ENCODE data around the gene ASB9.
"Not testable (repeated sequence)": the region's sequence is repeated elsewhere in the genome, so short reads cannot be mapped to it uniquely, and the experiment has no call there.

Gene ASB9

GRCh38 chrX:15242899-15243555, 26.9 kb downstream of the ASB9 start:
- no peak overlapping the region for H3K4me3 ChIP-seq (ENCODE audit: low read depth, low read length)

GRCh38 chrX:15241301-15241700, 28.6 kb downstream of the ASB9 start:
- no peak overlapping the region for H3K4me3 ChIP-seq (ENCODE audit: low read depth, low read length)

DNA sequence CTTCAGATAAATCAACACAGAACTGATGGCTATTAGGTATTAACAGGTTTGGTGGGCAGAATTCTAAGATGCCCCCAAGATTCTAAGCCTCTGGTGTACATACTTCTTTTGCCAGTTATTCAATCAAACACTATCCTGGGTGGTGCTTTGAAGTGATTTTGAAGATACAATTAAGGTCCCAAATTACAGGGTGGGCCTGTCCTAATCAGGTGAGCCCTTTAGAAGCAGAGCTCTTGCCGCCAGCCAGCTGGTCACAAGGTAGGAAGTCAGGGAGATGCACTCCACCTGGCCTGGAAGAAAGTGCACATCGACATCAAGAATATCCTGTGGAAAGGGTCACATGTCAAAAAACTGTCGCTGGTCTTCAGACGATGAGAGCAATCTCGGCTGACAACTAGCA, 29.5 kb downstream of the ASB9 start:
- no peak overlapping the region for H3K4me3 ChIP-seq (ENCODE audit: low read depth, low read length)

GRCh38 chrX:15236146-15236545, 33.7 kb downstream of the ASB9 start:
- H3K4me3 ChIP-seq (ENCODE audit: low read depth, low read length), result no peak overlapping the region

- no peak overlapping the region for H3K4me3 ChIP-seq (ENCODE audit: low read depth, low read length)
Measured at GRCh38 chrX:15235001-15235400, 34.9 kb downstream of the ASB9 start.

GRCh38 chrX:15233416-15234015, 36.4 kb downstream of the ASB9 start:
- no peak overlapping the region for H3K4me3 ChIP-seq (ENCODE audit: low read depth, low read length)

- H3K4me3 ChIP-seq (ENCODE audit: low read depth, low read length), result no peak overlapping the region
Measured at GRCh38 chrX:15224747-15225146, 45.1 kb downstream of the ASB9 start.

- H3K4me3 ChIP-seq (ENCODE audit: low read depth, low read length), result no peak overlapping the region
Measured at GRCh38 chrX:15221321-15221720, 48.6 kb downstream of the ASB9 start.

- H3K4me3 ChIP-seq (ENCODE audit: low read depth, low read length), result no peak overlapping the region
Measured at GRCh38 chrX:15217161-15217560, 52.7 kb downstream of the ASB9 start.

- H3K4me3 ChIP-seq (ENCODE audit: low read depth, low read length), result no peak overlapping the region
Measured at GRCh38 chrX:15216280-15216679, 53.6 kb downstream of the ASB9 start.

GRCh38 chrX:15215366-15215765, 54.5 kb downstream of the ASB9 start:
- H3K4me3 ChIP-seq (ENCODE audit: low read depth, low read length), result no peak overlapping the region

DNA sequence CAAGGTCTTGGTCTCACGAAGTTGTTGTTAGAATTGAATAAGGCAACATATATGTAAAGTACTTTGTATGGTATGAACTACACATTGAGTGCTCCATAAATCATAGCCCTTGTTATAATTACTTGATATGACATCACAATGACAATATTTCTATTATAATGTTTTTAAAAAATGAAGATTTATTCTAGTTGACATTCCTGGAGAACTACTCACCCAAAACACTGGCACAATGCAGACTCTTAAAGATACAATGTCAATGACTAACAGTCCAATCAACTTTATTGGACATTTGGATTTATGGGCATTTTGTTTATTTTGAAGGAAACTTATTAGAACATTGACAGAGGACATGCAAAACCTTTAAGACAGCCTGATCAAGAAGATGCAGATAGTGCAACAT, 55.3 kb downstream of the ASB9 start:
- H3K4me3 ChIP-seq (ENCODE audit: low read depth, low read length), result no peak overlapping the region

GRCh38 chrX:15209096-15209495, 60.8 kb downstream of the ASB9 start:
- H3K4me3 ChIP-seq (ENCODE audit: low read depth, low read length), result no peak overlapping the region

DNA sequence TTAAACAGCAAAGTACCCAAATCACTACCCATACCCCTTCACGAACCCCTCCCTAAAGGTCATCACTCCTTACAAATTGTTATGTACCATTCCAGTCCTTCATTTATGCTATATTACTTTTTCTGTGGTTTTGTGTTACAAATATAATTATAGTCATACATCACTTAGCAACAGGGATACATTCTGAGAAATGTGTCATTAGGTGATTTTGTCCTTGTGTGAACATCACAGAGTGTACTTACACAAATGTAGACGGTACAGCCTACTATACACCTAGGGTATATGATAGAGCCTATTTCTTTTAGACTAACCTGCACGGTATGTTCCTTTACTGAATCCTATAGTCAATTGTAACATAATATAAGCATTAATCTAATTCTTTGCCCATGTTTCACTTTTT, 61.9 kb downstream of the ASB9 start:
- no peak overlapping the region for H3K4me3 ChIP-seq (ENCODE audit: low read depth, low read length)

DNA sequence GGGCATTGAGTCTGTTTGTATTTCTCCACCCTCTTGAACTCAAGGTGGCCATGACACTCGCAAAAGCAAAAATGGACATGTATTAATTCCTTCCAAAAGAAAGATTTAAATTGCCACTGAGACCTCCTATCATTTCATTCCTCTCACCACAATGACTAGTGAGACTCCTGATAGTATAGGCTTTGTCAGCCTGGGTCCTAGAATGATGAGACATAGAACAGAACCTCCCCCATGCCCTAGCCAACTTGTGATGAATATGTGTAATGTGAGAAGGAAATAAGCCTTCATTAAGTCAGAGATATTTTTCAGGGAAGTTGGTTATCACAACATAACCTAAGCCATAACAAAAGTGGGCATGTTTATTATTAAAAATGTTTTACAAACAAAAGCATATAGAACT, 62.5 kb downstream of the ASB9 start:
- no peak overlapping the region for H3K4me3 ChIP-seq (ENCODE audit: low read depth, low read length)

DNA sequence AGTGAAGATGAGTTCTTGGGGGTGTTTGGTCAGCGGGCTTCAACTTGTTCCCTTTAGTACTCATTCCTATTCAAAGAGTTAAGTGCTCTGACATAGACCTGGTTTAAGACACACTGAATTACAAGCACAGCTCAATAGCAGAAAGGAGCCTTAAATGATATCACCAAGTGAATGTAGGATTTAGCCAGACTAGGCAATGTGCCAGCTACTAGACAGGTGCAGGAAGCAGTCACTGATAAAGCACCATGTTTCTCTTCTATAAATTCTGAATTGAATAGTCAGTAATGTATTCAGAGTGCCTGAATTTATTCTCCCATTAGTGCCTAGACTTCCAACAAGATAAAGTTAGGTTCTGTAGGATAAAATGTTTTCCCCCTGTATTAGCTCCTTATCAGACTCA, 63.6 kb downstream of the ASB9 start:
- no peak overlapping the region for H3K4me3 ChIP-seq (ENCODE audit: low read depth, low read length)

DNA sequence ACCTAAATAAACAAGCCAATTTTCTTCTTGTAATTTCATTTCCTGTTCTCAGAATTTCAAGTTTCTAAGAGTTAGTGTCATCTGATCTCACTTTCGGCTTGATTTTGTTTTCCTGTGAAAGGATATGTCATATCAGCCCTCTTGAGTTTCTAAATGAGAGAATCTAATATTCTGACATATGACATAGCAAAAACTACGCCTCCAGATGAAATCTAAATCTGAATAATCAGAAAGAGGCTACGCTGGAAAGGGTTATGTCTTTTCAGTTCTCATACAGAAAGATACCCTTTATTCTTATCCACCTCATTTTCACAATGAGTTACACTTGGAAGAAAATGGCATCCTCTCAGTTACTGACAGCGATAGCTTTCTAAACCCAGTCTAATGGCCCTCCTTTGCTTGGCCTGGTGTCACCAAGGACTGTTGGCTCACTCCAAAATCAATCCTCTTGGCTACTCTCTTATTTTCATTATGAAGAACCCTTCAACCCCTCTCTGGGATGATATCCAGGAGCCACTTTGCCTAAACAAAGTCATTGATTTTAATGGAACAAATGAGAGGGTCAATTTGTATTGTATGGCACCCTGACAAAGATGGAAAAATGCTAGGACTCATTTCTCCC, 65.6 kb downstream of the ASB9 start:
- H3K4me3 ChIP-seq (ENCODE audit: low read depth, low read length), result no peak overlapping the region

GRCh38 chrX:15203694-15204093, 66.2 kb downstream of the ASB9 start:
- H3K4me3 ChIP-seq (ENCODE audit: low read depth, low read length), result no peak overlapping the region

DNA sequence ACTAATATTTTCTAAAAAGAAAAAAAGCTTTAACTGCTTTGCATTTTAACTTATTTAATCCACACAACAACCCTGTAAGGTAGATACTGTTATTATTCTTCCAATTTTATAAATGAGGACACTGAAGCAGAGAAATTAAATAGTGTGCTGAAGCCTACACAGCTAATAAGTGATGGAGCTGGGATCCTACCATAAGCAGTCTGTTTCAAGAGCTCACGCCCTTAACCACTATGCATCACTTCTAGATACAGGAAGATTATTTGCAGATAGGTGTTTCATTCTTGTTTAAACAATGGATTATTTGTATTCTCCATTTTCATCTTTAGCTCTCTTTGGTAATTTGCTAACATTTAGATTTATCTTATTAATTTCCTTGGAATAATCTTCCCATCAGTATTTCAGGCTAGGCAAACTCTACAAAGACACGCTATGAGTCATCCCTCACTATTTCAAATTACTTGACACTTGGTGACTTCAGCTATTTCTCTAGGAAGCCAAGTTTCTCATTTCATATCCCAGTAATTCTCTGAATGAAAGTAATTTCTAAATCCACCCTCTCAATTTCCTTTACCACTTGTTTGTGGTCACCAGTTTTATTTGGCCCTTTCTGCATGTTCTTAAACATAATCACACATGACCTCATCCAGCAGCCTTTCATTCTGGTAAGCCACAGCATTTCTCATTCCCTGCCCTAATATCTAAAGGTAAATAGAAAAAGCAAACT, 67.3 kb downstream of the ASB9 start:
- H3K4me3 ChIP-seq (ENCODE audit: low read depth, low read length), result no peak overlapping the region

GRCh38 chrX:15200871-15201270, 69.0 kb downstream of the ASB9 start:
- H3K4me3 ChIP-seq (ENCODE audit: low read depth, low read length), result no peak overlapping the region

DNA sequence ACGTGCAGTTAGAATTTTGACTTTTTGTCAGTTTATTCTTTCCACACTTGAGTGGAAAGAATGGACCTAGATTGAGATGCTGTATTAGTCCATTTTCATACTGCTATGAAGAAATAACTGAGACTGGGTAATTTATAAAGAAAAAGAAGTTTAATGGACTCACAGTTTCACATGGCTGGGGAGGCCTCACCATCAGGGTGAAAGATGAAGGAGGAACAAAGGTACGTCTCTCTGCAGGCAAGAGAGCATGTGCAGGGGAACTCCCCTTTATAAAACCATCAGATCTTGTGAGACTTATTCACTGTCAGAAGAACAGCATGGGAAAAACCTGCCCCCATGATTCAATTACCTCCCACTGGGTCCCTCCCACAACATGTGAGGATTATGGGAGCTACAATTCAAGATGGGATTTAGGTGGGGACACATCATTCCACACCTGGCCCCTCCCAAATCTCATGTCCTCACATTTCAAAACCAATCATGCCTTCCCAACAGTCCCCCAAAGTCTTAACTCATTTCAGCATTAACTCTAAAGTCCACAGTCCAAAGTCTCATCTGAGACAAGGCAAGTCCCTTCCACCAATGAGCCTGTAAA, 71.2 kb downstream of the ASB9 start:
- H3K4me3 ChIP-seq (ENCODE audit: low read depth, low read length), result not testable (repeated sequence)

GRCh38 chrX:15194146-15194545, 75.7 kb downstream of the ASB9 start:
- no peak overlapping the region for H3K4me3 ChIP-seq (ENCODE audit: low read depth, low read length)

Measured in iPS-11a (cell line).